Measurements from ENCODE around the gene SMARCD3.

The SMARCD3 gene

GRCh38 chr7:151195616-151196450, 52.7 kb downstream of the SMARCD3 start:
- TF ChIP-seq POLR2AphosphoS5 (IDR thresholded peaks at IDR 0.05; ENCODE audit: low read depth) (no peak), SPI1 (IDR thresholded peaks at IDR 0.05; ENCODE audit: borderline replicate concordance, low read depth) (no peak), REST (IDR thresholded peaks at IDR 0.05; ENCODE audit: insufficient replicate concordance, low read depth) (no peak)
- H3K4me3 ChIP-seq (replicated peaks; ENCODE audit: insufficient read depth, low read length): no peak overlapping the region
- H3K27ac ChIP-seq (replicated peaks): no peak overlapping the region
- peaks cover 10% of the 10 kb centered on the region for H3K27me3 ChIP-seq (ENCODE audit: insufficient read depth, poor library complexity, severe bottlenecking)
- no peak for DNase-seq (ENCODE audit: low read depth in 1 of 2, low spot score in 1 of 2)

GRCh38 chr7:151194188-151194587, 54.3 kb downstream of the SMARCD3 start:
- Histone ChIP-seq H3K27ac (replicated peaks) (no peak overlapping the region), H3K4me3 (replicated peaks; ENCODE audit: insufficient read depth, low read length) (no peak overlapping the region), H3K27me3 (ENCODE audit: insufficient read depth, poor library complexity, severe bottlenecking) (peaks cover 17% of the 10 kb centered on the region)
- no peak for TF ChIP-seq POLR2AphosphoS5 (IDR thresholded peaks at IDR 0.05; ENCODE audit: low read depth)
- DNase-seq (ENCODE audit: low read depth in 1 of 2, low spot score in 1 of 2): no peak

- Histone ChIP-seq H3K4me3 (replicated peaks; ENCODE audit: insufficient read depth, low read length) (no peak overlapping the region), H3K27ac (replicated peaks) (no peak overlapping the region), H3K27me3 (ENCODE audit: insufficient read depth, poor library complexity, severe bottlenecking) (peaks cover 22% of the 10 kb centered on the region)
- DNase-seq (ENCODE audit: low read depth in 1 of 2, low spot score in 1 of 2): no peak
- TF ChIP-seq REST (IDR thresholded peaks at IDR 0.05; ENCODE audit: insufficient replicate concordance, low read depth): no peak
- no peak for TF ChIP-seq CTCF (IDR thresholded peaks at IDR 0.05; ENCODE audit: insufficient read depth, low read length)
- no peak for TF ChIP-seq GABPA (IDR thresholded peaks at IDR 0.05; ENCODE audit: low read depth)
- TF ChIP-seq POLR2AphosphoS5 (IDR thresholded peaks at IDR 0.05; ENCODE audit: low read depth): no peak
- TF ChIP-seq SPI1 (IDR thresholded peaks at IDR 0.05; ENCODE audit: borderline replicate concordance, low read depth): no peak
These were observed 55.1 kb downstream of the SMARCD3 start for GRCh38 chr7:151193203-151193978.

- H3K27me3 ChIP-seq (ENCODE audit: insufficient read depth, poor library complexity, severe bottlenecking): peaks cover 22% of the 10 kb centered on the region
- no peak overlapping the region for H3K4me3 ChIP-seq (replicated peaks; ENCODE audit: insufficient read depth, low read length)
- H3K27ac ChIP-seq (replicated peaks): no peak overlapping the region
- TF ChIP-seq SPI1 (IDR thresholded peaks at IDR 0.05; ENCODE audit: borderline replicate concordance, low read depth) (no peak), REST (IDR thresholded peaks at IDR 0.05; ENCODE audit: insufficient replicate concordance, low read depth) (no peak), POLR2AphosphoS5 (IDR thresholded peaks at IDR 0.05; ENCODE audit: low read depth) (no peak), GABPA (IDR thresholded peaks at IDR 0.05; ENCODE audit: low read depth) (no peak), CTCF (IDR thresholded peaks at IDR 0.05; ENCODE audit: insufficient read depth, low read length) (no peak)
- no peak for DNase-seq (ENCODE audit: low read depth in 1 of 2, low spot score in 1 of 2)
These were observed 56.4 kb downstream of the SMARCD3 start for GRCh38 chr7:151192002-151192539.
